ENCODE data around the gene ZSWIM4. TPM values are rescaled to one million over a fixed set of nuclear protein-coding genes. Genes with fewer than 3 reads are reported as not detected.

ZSWIM4 gene
- polyA plus RNA-seq, 3 donors from 2014 or later, result 0.62 to 1.2 TPM; not detected in 1

GRCh38 chr19:13838435-13839129 is 43.3 kb downstream of the ZSWIM4 start:
- H3K27ac Mint-ChIP-seq, result peak overlapping the region; percentile 99 to 100 (median 99)
- H3K4me1 Mint-ChIP-seq, result peaks cover 65 to 72% of the 10 kb centered on the region in 2 donors
- H3K4me3 Mint-ChIP-seq, result peak overlapping the region; percentile 89 to 96 (median 94)
- H3K36me3 Mint-ChIP-seq, result no peaks in the 10 kb centered on the region
- peaks cover 59 to 80% (median 76%) of the 10 kb centered on the region in 3 donors for H3K27me3 Mint-ChIP-seq (ENCODE audit: low read depth in 3 of 3)
- peak in 1 of 3 donors; percentile 84 for DNase-seq
- peaks cover 0 to 8% (median 1%) of the 10 kb centered on the region in 6 donors for H3K9me3 Mint-ChIP-seq

DNA sequence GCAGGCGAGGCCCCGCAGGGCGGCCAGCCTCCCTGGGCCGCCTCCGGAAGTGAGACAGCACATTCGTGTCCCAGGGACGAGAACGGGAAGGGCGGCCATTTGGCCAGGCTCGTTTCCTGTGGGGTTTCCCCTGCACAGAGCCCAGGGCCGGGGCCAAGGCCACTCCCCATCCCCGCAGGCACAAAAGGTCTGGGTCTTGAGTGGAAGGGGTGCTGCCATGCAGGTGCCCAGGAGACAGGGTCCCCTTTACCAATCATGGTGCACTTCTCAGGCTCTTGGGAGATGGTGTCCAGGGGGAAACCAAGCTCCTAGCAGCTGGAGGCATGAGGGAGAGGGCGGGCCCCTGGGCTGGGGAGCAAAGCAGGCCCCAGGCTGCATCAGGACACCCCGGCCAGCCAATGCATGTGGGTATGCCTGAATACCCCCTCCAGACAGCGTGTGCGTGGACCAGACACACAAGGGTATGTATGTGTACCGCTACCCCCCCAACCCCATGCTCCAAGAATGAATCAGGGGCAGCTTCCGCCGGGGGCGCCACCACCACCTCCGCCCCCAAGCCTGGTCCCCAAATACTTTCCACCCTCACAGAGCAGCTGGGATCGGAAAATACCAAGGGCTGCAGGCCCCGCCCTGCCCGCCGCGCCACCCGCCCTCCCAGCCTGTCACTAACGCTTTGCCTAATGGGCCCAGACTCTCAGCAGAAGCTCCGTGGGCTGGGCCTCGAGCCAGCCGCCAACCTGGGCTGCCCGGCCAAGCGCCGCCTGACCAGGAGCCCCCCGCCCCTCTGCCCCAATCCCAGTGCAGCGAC is 44.1 kb downstream of the ZSWIM4 start:
- peak overlapping the region; percentile 99 to 100 (median 99) for H3K27ac Mint-ChIP-seq
- H3K4me3 Mint-ChIP-seq, result peak overlapping the region; percentile 89 to 96 (median 94)
- peaks cover 0 to 8% (median 1%) of the 10 kb centered on the region in 6 donors for H3K9me3 Mint-ChIP-seq
- peak; percentile 86 to 88 (median 86) for DNase-seq
- H3K4me1 Mint-ChIP-seq, result peaks cover 58 to 68% of the 10 kb centered on the region in 2 donors
- H3K36me3 Mint-ChIP-seq, result no peaks in the 10 kb centered on the region
- H3K27me3 Mint-ChIP-seq (ENCODE audit: low read depth in 3 of 3), result peaks cover 56 to 76% (median 76%) of the 10 kb centered on the region in 3 donors

DNA sequence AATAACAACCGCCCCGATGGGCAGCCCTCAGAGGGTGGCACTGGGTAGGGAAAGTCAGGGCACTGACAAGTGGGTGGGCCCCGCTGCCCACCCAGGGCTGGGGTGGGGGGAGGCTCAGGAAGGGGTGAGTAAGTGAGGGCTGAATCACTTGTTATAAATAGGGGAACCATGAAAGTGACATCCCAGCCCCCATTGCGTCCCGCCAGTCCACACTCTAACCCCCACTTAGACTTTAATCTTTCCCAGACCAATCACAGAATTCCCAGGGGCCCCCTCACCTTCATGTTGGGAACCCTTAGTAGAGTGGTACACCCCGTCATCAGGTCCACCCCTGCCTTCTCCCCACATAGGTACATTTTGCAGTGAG is 44.7 kb downstream of the ZSWIM4 start:
- H3K9me3 Mint-ChIP-seq, result peaks cover 0 to 8% (median 1%) of the 10 kb centered on the region in 6 donors

GRCh38 chr19:13840305-13841085 is 45.3 kb downstream of the ZSWIM4 start:
- peak; percentile 72 to 77 (median 76) for DNase-seq
- Mint-ChIP-seq H3K27ac (peak overlapping the region; percentile 99 to 100 (median 99)), H3K36me3 (no peaks in the 10 kb centered on the region), H3K9me3 (peaks cover 0 to 8% (median 1%) of the 10 kb centered on the region in 6 donors), H3K27me3 (ENCODE audit: low read depth in 3 of 3) (peaks cover 56 to 76% (median 76%) of the 10 kb centered on the region in 3 donors), H3K4me3 (peak overlapping the region; percentile 89 to 96 (median 94)), H3K4me1 (peaks cover 66 to 72% of the 10 kb centered on the region in 2 donors)

More for the DNA sequence above, 44.7 kb downstream of the ZSWIM4 start:
- Mint-ChIP-seq H3K4me3 (peak overlapping the region; percentile 89 to 96 (median 94)), H3K4me1 (peaks cover 60 to 71% of the 10 kb centered on the region in 2 donors), H3K27me3 (ENCODE audit: low read depth in 3 of 3) (peaks cover 56 to 76% (median 76%) of the 10 kb centered on the region in 3 donors), H3K36me3 (no peaks in the 10 kb centered on the region), H3K27ac (peak overlapping the region; percentile 99 to 100 (median 99))
- DNase-seq, result no peak

GRCh38 chr19:13841086-13841961 is 46.1 kb downstream of the ZSWIM4 start:
- peaks cover 0 to 9% (median 1%) of the 10 kb centered on the region in 6 donors for H3K9me3 Mint-ChIP-seq
- peak overlapping the region; percentile 89 to 96 (median 94) for H3K4me3 Mint-ChIP-seq
- peaks cover 56 to 76% (median 74%) of the 10 kb centered on the region in 3 donors for H3K27me3 Mint-ChIP-seq (ENCODE audit: low read depth in 3 of 3)
- H3K27ac Mint-ChIP-seq, result peak overlapping the region; percentile 99 to 100 (median 99)
- no peaks in the 10 kb centered on the region for H3K36me3 Mint-ChIP-seq
- peaks cover 68 to 72% of the 10 kb centered on the region in 2 donors for H3K4me1 Mint-ChIP-seq
- DNase-seq, result peak; percentile 66 to 68 (median 67)

DNA sequence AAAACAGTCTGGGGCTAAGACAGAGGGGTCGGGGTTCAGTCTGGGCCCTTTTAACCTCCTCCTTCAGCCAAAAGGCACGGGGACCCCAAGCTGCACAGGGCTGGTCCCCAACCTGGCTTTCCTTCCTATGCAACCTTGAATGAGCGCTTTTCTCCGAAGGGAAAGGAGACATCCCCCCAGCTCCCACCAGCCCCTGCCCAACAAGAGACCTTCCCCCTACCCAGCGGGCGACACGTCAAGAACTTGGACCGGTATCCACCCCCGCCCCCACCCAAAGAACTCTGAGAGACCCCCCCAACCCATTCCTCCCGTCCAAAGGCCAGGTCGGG is 46.7 kb downstream of the ZSWIM4 start:
- Mint-ChIP-seq H3K36me3 (no peaks in the 10 kb centered on the region), H3K4me3 (peak overlapping the region; percentile 89 to 96 (median 94)), H3K9me3 (peaks cover 0 to 7% (median 1%) of the 10 kb centered on the region in 6 donors), H3K27ac (peak overlapping the region; percentile 99 to 100 (median 99)), H3K4me1 (peaks cover 70 to 73% of the 10 kb centered on the region in 2 donors), H3K27me3 (ENCODE audit: low read depth in 3 of 3) (peaks cover 59 to 76% (median 74%) of the 10 kb centered on the region in 3 donors)
- no peak for DNase-seq

GRCh38 chr19:13842291-13843103 is 47.3 kb downstream of the ZSWIM4 start:
- H3K27ac Mint-ChIP-seq, result peak overlapping the region; percentile 99 to 100 (median 99)

GRCh38 chr19:13843104-13843921 is 48.1 kb downstream of the ZSWIM4 start:
- Mint-ChIP-seq H3K9me3 (peaks cover 0 to 7% (median 1%) of the 10 kb centered on the region in 6 donors), H3K27ac (peak overlapping the region; percentile 88 to 99 (median 99)), H3K36me3 (no peaks in the 10 kb centered on the region), H3K27me3 (ENCODE audit: low read depth in 3 of 3) (peaks cover 57 to 69% (median 66%) of the 10 kb centered on the region in 3 donors), H3K4me1 (peaks cover 63 to 66% of the 10 kb centered on the region in 2 donors), H3K4me3 (peak overlapping the region; percentile 82 to 89 (median 85))
- no peak for DNase-seq

More at GRCh38 chr19:13842291-13843103, 47.3 kb downstream of the ZSWIM4 start:
- Mint-ChIP-seq H3K9me3 (peaks cover 0 to 7% (median 1%) of the 10 kb centered on the region in 6 donors), H3K36me3 (no peaks in the 10 kb centered on the region), H3K4me1 (peaks cover 67 to 72% of the 10 kb centered on the region in 2 donors), H3K27me3 (ENCODE audit: low read depth in 3 of 3) (peaks cover 60 to 76% (median 74%) of the 10 kb centered on the region in 3 donors), H3K4me3 (peak overlapping the region; percentile 89 to 96 (median 94))
- peak; percentile 86 to 88 (median 87) for DNase-seq

DNA sequence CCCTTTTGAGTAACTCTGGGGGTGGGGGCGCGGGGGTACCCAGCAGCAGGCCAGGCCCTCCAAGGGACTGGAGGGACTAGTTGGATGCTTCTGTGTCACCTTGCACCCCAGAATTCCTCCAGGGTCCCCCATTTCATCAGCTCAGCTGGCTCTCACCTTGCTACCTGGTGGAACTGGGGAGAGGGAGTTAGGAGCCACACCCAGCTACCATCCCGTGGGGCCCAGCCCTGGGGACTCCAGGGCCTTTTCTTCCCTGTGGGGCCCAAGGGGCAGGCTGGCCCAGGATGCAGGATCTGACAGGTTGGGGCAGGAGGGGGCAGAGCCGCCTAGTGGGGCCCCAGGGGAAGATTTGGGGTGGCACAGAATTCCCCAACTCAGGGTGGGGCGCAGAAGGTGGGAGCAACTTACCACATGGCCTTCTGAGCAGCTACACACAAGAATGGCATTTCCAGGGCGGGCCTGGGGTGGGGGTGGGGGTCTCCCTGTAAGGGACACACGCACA is 48.9 kb downstream of the ZSWIM4 start:
- H3K27me3 Mint-ChIP-seq (ENCODE audit: low read depth in 3 of 3), result peaks cover 57 to 65% (median 63%) of the 10 kb centered on the region in 3 donors
- H3K9me3 Mint-ChIP-seq, result peaks cover 0 to 7% (median 1%) of the 10 kb centered on the region in 6 donors
- H3K36me3 Mint-ChIP-seq, result no peaks in the 10 kb centered on the region
- H3K4me1 Mint-ChIP-seq, result peaks cover 62% of the 10 kb centered on the region in 2 donors
- H3K27ac Mint-ChIP-seq, result peak overlapping the region; percentile 89 to 99 (median 98)
- no peak for DNase-seq
- peak overlapping the region in 3 of 5 donors; percentile 29 to 85 (median 68) for H3K4me3 Mint-ChIP-seq

DNA sequence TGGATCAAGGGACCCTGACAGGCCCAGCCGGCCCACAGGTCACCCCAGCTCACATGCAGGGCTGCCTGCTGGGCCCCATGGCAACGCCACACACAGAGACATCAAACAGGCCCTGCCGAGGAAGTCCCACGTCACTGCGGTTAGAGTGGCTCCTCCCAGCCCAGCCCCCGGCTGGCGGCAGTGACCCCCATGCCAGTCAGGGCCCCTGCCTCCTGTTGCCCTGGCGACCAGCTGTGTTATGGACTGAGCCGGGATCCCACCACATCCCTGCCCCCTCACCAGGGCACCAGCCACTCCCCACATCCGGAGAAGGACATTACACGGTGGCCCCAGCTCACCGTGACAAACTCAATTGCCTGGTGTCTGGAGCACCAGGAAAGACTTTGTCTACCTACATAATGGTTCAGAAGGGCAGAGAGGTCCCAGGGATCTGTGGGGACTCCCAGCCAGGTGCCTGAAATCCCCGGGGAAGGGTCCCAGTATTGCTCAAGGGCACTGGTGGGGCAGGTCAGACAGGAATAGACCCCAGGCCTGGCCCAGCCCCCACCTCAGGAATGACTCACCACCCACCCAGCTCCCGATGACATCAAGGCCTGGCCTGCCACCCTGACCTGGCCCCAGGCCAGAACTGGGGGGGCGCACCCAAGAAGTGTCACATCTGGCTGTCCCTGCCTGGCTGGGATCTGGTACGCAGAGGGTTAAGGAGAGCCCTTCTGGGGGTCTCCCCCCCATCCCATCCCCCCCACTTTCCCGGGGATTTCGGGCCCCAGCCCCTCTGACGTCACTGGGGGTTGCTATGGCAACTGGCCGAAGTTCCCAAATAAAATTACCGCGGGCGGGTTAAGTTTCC is 51.5 kb downstream of the ZSWIM4 start:
- Mint-ChIP-seq H3K27me3 (ENCODE audit: low read depth in 3 of 3) (peaks cover 43 to 50% (median 46%) of the 10 kb centered on the region in 3 donors), H3K4me1 (peaks cover 51 to 53% of the 10 kb centered on the region in 2 donors), H3K27ac (peak overlapping the region; percentile 99 to 100 (median 100)), H3K4me3 (peak overlapping the region; percentile 76 to 88 (median 87)), H3K9me3 (peaks cover 0 to 4% (median 0%) of the 10 kb centered on the region in 6 donors), H3K36me3 (no peaks in the 10 kb centered on the region)
- DNase-seq, result peak; percentile 100

All from immature natural killer cell (primary cell).